Activated CD4-positive, alpha-beta T cell treated with anti-CD3 and anti-CD28 coated beads, Interleukin-10, Interleukin-2, amounts not matched to agents 100 ng/mL and 50 ng/mL, durations not matched to agents 16 hours and 8 hours (primary cell): ENCODE data around the gene ZBTB7C.

Experiments used
- DNase-seq: peaks from one replicate; pipeline ENCODE4 v3.0.0-alpha.2; 2020

The ZBTB7C gene

DNA sequence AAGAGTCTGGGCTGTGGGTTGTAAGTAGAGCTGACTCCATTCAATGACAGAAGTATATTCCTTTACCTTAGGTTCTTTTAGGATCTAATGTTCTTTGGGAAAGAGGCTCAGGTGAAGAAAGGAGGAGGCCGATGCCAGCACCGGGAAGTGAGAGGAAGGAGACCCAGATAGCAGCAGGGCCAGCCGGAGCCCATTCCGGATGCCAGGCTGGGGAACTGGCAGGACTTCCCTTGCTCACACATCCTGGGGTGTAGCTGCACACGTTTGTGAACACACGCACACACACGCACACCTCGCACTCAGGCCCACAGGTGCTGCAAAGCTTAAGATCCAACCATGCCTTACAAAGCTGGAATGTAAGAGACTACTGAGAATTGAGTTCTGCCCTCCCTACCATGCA, 383.0 kb downstream of the ZBTB7C start:
- no peak for DNase-seq

DNA sequence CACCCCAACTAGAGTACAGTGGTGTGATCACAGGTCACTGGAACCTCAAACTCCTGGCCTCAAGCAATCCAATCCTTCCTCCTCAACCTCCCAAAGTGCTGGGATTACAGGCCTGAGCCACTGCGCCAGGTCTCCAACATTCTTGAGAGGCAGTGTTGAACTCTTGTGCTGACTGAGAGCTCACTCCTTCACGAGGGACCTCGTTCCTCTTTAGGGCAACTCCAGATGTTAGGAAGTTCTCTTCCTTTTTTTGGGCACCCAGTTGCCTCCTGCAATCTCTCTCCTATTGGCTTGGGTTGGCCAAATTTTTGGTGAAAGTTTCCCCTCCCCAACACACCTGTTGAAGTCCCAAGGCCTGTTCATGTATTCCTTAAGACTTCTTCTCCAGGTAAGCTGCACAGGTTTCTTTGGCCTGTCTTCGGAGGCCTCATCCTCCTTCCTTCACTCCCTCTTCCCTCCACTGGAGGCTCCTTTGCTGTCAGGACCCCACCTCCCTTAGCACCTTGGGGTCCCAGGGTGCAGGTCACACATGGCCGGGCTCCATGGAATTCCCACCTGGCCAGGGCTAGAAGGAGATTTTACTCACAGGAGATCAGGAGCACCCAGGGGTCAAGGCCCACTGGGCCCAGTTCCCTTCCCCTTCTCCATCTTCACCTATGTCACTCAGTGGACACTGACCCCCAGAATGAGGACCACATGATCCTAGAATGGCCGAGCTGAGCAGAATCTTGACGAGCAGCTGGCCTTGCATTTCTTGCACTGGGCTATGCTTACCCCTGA, 384.1 kb downstream of the ZBTB7C start:
- no peak for DNase-seq

DNA sequence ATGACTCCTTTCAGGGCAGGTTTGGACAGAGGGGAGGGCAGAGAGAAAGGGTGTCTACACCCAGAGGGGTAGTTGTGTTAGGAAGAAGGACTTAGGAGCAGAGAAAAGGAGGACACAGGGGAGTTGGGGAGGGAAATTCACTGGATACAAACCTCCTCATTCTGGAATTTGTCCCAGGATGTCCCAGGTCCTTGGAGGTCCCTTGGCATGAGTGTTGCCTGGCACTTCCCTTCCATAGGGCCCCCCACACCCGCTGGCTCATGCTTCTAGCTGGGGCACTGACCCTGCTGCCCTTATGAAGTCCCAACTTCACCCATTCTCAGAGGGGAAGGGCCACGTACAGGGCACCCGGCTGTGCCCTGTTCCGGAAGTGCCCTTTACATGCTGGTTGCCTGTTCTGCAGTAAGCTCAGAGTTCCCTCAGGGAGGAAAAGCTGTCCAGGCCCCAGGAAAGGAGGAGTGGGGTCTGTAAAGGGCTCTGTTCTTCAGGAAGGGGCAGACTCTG, 385.1 kb downstream of the ZBTB7C start:
- DNase-seq = no peak

DNA sequence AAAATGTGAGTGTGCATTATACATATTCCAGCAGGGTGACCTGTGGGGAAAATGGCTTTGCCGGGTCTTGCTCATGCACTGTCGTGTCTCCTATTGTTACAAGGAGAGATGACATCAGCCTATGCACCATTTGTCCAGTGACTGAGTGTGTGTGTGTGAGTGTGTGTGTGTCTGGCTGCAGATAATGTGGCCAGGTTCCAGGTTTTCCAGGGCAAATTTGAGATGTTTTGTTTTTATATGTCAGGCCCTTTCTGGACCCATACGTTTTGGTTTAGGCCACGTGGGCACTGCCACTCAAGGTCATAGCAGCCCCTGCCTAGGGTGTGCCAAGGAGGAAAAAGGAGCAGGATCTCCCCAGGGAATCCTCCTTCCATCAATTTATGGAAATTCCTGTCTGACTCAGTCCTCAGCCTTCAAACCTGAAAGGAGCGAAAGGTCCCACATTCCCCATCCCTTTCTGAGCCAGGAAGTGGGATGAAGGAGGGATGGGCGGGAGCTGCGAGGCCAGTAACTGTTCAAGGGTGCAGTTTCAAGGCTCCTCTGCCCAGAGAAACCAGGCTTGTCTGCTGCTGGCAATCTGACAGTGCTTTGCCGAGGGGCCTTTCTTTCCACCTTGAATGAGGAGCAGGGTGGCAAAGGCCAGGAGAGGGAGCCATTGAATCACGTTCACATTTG, 385.7 kb downstream of the ZBTB7C start:
- peak; percentile 19 for DNase-seq

DNA sequence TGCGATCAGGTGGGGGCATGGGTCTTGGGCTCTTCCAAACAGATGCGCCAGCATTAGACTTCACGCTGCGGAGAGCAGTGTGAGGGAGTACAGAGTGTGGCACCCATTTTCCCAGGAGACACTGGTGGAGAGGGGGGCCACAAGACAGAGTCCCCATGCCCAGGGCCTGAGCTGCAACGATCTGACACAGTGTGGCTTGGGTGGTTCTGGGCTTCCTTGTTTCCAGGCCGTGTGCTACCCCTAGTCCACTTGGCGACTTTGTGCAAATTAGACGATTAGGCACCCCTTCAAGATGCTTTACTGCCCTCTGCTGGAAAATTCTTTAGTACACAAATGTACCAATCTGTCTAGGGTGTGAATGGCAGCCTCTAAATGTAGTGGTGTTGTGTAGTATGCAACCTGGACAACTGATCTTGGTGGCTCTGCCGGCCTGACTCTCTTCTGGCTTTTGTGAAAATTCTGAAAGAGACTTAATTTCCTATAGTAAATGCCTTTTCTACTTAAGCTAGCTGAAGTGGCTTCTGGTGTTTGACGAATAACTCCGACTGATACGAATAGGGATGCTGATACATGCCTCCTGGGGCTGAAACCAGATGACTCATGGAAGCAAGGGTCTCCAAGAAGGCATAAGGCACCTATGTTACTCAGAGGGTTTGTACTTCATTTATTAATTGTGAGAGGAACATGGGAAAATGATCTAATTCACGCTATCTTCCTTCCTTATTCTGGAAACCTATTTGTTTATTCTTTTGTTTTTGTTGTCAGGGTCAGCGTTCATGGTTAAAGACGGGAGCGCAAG, 386.5 kb downstream of the ZBTB7C start:
- peak; percentile 61 for DNase-seq

DNA sequence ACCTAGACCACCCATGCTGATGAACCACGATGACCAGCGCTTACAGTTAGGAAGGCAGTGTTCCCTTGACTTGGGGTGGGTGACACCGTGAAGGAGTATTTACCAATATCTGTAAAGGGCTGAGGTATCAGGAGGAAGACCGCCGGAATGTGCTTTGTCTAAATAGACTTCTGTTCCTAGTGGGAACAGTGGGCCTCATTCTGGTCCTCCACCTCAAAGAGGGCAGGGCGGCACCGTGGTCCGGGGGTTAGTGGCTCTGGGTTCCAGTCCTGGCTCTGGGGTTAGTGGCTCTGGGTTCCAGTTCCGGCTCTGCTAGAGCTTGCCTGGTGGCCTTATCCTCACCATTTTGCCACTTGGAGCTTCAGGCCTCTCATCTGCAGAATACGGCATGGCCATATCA, 387.2 kb downstream of the ZBTB7C start:
- no peak for DNase-seq

DNA sequence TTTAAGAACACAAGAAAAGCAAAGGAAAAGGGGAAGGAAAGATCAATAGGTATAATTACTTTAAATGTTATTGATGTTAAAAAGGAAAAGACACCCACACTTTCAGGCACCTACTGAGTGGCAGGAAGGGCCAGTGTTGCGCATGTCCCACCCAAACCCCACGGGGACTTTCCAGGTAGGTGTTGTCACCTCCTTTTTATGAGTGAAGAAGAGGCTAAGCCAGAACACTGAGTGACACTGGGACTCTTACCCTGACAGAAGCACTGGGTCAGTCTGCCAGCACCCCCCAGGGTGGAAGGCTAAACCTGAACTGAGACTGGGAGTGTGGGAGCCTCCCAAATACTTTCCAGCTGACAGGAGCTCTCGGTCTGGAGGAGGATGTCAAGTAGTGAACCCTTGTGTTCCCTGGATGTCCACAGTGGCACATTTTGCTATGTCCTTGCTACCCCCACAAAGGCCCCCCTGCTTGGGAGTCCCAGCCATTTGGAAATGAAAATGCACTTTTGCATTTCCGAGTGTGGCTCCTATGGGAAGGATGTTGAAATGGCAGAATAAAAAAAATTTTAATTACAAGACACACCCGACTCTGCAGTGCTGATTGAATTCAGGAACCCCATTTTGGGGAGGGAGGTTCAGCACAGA, 387.8 kb downstream of the ZBTB7C start:
- no peak for DNase-seq

DNA sequence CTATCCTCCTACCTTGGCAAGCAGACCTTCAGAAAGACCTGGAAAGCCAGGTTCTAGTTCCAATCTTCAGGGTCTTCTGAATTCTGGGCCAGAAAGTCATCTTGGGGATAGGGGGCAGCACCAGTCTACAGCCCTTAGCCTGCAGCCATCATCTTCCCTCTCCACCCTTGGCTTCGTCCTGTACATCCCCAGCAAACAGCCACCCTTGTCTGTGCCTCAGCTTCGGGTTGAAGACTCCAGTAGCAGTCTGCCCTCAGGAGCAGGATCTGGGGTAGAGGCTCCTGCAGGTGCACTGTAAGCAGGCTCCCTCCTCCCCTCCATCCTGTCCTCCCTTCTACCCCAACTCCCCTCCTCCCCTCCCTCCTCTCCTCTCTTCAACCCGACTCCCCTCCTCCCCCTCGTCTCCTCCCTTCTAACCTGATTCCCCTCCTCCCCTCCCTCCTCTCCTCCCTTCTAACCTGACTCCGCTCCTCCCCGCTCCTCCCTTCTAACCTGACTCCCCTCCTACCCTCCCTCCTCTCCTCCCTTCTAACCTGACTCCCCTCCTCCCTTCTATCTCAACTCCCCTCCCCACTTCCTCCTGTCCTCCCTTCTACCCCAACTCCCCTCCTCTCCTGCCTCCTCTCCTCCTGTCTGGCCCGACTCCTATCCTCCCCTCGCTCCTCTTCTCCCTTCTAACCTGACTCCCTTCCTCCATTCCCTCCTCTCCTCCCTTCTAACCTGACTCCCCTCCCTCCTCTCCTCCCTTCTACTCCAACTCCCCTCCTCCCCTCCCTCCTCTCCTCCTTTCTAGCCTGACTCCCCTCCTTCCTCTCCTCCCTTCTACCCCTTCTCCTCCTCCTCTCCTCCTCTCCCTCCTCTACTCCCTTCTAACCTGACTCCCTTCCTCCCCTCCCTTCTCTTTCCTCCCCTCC, 388.6 kb downstream of the ZBTB7C start:
- no peak for DNase-seq

DNA sequence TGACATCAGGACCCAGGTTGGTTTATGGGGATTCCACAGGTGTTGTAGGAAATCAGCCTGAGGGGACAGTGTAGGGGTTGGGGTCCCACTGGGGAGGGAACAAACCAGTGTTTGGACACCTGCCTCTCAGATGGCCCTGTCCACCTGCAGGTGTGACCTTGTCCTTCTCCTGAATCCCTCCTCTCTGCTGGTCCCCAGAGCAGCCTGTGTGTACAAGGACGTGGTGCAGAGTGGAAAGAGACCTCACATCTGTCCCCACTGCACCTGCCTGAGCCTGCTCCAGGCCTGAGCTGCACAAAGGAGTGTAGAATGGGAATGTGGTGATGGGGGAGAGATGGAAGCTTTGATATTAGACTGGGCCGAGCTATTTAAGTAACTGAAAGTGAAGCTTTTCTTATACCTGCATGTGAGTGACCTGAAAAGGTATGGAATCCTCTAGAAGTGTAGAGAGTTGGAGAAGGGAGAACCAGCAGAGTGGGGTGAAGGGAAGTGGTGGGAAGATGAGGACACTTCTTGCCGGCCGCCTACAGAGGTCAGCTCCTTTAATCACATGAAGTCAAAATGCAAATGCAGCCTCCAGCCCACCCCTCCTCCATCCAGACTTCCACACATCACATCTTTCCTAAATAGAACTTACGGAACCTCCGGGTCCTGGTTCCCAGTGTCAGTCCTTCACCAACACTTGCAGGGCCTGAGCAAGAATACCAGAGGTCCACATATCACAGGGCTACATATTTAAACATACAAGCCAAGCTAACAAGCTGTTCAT, 389.4 kb downstream of the ZBTB7C start:
- DNase-seq = no peak

DNA sequence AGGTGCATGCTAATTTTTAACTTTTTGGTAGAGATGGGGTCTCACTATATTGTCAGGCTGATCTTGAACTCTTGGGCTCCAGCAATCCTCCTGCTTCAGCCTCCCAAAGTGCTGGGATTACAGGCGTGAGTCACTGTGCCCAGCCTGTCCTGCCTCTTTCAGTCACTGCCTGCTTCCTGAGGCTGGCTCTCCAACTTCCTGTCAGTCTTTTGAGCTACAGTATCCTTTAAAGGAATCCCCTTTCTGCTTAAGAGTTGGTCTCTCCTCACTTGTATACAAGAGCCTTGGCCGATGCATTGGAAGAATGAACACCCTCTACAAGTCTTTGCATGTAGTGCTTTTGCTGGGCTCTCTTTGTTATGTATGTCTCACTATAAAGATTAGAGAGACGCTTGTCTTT, 390.3 kb downstream of the ZBTB7C start:
- no peak for DNase-seq

DNA sequence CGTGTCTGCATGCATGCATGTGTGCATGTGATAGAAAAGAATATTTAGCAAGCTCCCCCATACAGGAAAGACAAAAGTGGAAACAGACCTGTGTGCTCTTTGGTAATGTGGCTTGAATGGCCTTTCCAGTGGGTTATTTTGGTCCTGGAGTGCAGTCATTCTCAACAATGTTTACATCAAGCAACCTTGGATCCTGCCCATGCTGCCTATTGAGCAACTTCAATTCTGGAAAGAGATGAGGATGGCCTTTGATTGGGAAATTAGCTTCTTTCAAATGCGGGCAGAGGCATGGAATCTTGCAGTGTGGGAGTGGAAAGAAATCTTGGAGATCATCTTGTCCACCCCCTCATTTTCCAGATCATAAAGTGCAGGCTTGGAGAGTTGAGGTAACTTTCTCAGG, 391.5 kb downstream of the ZBTB7C start:
- DNase-seq = no peak

DNA sequence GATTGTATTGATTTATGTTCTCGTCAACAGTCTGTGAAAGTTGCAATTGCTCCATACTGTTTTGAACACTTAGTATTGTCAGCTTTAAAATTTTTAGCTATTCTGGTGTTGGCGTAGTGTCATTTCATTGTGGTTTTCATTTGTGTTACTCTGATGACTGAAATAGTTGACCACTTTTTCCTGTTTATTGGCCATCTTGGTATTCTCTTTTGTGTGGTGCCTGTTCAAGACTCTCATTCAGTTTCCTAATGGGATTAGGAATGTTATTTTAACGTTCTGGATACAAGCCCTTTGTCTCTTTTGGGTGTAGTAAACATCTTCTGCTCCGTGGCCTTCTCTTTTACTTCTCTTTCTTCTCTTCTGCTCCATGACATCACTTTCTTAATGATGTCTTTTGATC, 396.0 kb downstream of the ZBTB7C start:
- DNase-seq = no peak

DNA sequence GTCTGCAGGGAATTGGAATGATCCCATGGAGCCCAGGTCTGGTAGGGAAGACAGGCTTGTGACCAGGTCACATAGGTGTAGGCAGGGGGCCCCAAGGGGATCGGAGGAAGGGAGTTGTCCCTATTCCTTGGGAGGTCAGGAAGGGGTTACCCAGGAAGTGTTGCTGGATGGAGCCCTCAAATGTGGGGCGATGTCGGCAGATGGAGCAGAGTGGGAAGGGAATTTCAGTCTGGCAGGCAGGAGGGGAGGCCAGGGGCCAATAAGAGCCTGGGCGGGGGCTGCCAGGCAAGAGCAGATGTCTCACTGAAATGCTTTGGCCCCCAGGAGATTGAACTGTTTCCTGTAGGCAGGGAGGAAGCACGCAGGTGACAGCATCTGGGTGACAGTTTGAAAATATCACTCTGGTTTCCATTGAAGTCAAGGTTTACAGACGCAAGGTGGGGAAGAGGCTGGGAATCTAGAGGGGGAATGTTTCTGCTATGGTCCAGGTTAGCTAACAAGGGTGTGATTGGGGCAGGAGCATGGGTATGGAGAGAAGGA, 397.2 kb downstream of the ZBTB7C start:
- no peak for DNase-seq

DNA sequence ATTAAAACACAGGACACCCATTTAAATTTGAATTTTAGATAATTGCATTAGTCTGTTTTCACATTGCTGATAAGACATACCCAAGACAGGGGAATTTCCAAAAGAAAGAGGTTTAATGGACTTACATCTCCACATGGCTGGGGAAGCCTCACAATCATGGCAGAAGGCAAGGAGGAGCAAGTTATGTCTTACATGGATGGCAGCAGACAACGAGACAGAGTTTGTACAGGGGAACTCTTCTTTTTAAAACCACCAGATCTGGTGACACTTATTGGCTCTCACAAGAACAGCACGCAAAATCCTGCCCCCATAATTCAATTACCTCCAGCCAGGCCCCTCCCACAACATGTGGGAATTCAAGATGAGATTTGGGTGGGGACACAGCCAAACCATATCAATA, 398.9 kb downstream of the ZBTB7C start:
- no peak for DNase-seq

DNA sequence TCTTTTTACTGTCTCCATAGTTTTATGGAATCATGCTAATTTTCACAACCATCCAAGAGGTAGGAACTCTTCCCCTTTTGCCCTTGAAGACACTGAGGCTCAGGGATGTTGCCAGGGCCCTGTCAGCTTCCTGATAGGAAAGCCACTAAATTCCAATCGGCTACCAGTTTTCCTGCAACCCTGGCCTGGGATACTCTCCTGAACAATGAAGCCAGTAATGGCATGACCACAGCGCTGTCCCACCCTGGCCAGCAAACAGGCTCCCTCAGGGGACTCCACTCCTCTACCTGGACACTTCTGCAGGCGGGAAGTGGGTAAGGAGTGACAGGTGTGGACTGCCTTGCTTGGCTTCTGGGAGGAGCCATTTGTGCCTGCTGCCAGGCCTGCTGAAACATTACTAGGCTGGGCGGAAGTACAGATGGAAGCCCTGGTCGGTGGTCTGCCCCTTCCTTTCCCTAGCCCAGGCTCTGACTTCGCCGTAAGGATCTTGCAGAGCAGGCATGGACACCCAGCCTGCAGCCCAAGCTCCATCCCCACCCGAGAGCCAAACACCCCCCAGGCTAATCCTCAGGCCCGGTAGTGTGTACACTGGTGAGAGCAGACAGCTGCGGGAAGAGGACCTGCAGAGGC, 400.0 kb downstream of the ZBTB7C start:
- DNase-seq = no peak

DNA sequence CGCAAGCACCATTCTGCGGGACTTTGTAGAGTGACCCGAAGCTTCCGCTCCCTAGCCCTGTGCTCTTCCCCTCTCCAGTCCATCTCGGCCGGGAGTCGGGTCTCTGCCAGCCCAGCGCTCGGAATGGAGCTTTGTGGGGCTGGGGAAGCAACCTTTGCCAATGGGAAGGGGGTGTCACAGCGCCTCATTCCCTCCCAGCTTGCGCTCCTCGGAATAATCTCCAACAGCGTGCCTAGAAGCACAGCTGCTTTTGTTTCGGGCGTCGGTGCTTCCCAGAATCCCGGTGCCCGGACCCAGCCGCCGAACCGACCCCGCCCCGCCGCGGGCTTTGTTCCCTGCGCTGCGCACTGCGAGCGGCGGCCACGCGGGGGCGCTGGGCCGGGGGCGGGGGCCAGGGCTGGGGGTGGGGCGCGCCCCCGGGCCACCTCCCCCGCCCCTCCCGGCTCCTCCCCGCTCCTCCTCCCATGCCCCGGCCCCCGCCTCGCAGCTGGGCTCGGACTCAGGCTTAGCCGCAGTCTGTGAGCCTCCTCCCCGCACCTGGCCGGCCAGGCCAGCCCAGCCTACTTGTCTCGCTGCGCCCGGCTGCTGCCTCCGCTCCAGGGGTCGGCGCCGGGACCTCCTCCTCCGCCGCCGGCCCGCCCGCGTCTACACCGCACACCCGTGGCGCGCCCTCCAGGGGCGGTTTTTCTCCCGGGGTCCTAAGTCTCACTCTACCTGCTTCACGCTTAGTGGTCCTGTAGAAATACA, 401.1 kb downstream of the ZBTB7C start:
- peak; percentile 46 for DNase-seq

DNA sequence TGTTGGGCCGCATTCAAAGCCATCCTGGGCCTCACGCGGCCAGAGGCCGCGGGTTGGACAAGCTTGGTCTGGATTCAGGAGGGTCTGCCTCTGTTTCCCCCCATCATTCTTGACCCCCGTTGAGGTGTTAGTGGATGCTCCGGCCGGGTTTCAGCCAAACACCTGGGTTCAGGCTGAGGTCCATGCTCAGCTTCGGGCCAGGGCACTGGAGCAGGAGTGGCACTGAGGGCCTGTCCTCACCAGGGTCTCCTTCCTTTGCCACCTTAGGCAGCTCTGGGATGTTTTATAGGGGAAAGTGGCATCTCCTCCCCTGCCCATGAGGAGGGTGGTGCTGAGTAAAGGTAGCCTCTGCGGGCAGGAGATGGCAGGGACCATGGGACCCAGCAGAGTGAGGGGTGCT, 401.8 kb downstream of the ZBTB7C start:
- no peak for DNase-seq

DNA sequence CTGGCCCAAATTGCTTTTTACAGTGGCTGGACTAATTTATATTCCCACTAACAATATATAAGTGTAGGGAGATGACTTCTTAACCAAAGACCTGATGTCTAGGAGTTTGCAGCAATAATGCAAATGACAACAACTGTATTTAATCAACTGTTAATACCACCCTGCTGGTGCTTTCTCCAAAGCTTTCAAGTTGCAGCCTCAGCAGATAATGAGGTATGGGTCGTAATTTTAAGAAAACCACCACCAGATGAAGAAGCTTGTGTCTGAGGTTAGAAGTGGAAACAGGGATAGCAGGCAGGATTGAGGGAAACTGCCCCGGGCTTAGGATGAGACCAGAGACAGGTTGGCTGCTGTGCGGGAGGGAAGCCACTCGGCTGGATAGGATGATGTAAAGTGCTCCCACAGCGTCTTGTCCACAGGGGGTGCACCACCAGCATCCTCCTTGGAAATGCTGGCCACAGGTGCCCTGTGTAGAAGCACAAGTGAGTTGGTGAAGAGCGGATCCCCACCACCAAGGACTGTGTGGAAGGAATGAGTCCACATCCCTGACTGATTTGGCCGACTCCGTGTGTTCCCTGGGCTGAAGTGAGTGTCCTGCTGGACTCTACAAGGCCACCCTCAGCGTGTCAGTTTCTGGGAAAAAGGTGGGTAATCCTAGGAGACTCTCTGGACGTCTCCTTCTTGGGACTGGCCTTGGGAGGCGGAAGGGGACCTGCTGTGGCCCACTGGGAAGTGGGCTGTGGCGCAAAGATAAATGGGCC, 402.6 kb downstream of the ZBTB7C start:
- no peak for DNase-seq

DNA sequence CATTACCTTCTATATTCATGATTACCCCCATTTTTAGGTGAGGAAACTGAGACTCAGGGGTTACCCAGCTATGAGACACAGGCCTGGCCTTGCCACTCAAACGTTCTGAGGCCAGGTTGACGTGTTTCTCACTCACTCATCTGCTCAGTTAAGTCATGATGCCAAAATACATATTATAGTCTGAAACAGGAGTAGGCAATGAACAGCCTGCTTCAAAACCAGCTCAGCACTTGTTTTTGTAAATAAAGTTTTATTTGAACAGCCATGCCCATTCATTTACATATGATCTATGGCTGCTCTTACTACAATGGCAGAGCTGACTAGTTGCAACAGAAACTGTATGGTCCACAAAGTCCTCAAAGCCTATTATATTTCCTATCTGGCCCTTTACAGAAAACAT, 404.6 kb downstream of the ZBTB7C start:
- DNase-seq = no peak
